ENCODE data around the gene MSL3B.

MSL3B gene

GRCh38 chr2:233838251-233838650 lies 29.9 kb downstream of the MSL3B start:
- Histone ChIP-seq H3K4me3 (ENCODE audit: low read depth in 1 of 2, low read length in 1 of 2) (no peak overlapping the region), H3K36me3 (peaks cover 94% of the 10 kb centered on the region), H3K4me1 (ENCODE audit: control insufficient read depth in 1 of 2, insufficient read depth in 1 of 2, low read depth in 1 of 2, low read length in 1 of 2) (no peaks in the 10 kb centered on the region), H3K27ac (no peak overlapping the region), H3K9me3 (no peaks in the 10 kb centered on the region), H3K27me3 (no peaks in the 10 kb centered on the region)
- TF ChIP-seq CTCF (IDR thresholded peaks at IDR 0.05): no peak

- Histone ChIP-seq H3K4me1 (ENCODE audit: control insufficient read depth in 1 of 2, insufficient read depth in 1 of 2, low read depth in 1 of 2, low read length in 1 of 2) (no peaks in the 10 kb centered on the region), H3K9me3 (no peaks in the 10 kb centered on the region), H3K27ac (no peak overlapping the region), H3K4me3 (ENCODE audit: low read depth in 1 of 2, low read length in 1 of 2) (no peak overlapping the region), H3K36me3 (peaks cover 94% of the 10 kb centered on the region), H3K27me3 (no peaks in the 10 kb centered on the region)
- TF ChIP-seq CTCF (IDR thresholded peaks at IDR 0.05): no peak
These were observed 30.4 kb downstream of the MSL3B start for GRCh38 chr2:233837694-233838229.

- H3K27ac ChIP-seq: no peak overlapping the region
- no peak for TF ChIP-seq CTCF (IDR thresholded peaks at IDR 0.05)
- no peaks in the 10 kb centered on the region for H3K9me3 ChIP-seq
- no peak overlapping the region for H3K4me3 ChIP-seq (ENCODE audit: low read depth in 1 of 2, low read length in 1 of 2)
- H3K36me3 ChIP-seq: peaks cover 87% of the 10 kb centered on the region
- no peaks in the 10 kb centered on the region for H3K4me1 ChIP-seq (ENCODE audit: control insufficient read depth in 1 of 2, insufficient read depth in 1 of 2, low read depth in 1 of 2, low read length in 1 of 2)
- no peaks in the 10 kb centered on the region for H3K27me3 ChIP-seq
These were observed 31.8 kb downstream of the MSL3B start for GRCh38 chr2:233836359-233836758.

GRCh38 chr2:233835230-233836186 lies 32.7 kb downstream of the MSL3B start:
- H3K4me1 ChIP-seq (ENCODE audit: control insufficient read depth in 1 of 2, insufficient read depth in 1 of 2, low read depth in 1 of 2, low read length in 1 of 2): no peaks in the 10 kb centered on the region
- H3K4me3 ChIP-seq (ENCODE audit: low read depth in 1 of 2, low read length in 1 of 2): no peak overlapping the region
- H3K27ac ChIP-seq: no peak overlapping the region
- H3K9me3 ChIP-seq: no peaks in the 10 kb centered on the region
- no peaks in the 10 kb centered on the region for H3K27me3 ChIP-seq
- H3K36me3 ChIP-seq: peaks cover 80% of the 10 kb centered on the region
- no peak for TF ChIP-seq CTCF (IDR thresholded peaks at IDR 0.05)

- TF ChIP-seq CTCF (IDR thresholded peaks at IDR 0.05): no peak
- no peaks in the 10 kb centered on the region for H3K27me3 ChIP-seq
- H3K4me1 ChIP-seq (ENCODE audit: control insufficient read depth in 1 of 2, insufficient read depth in 1 of 2, low read depth in 1 of 2, low read length in 1 of 2): no peaks in the 10 kb centered on the region
- H3K9me3 ChIP-seq: no peaks in the 10 kb centered on the region
- peaks cover 59% of the 10 kb centered on the region for H3K36me3 ChIP-seq
- no peak overlapping the region for H3K27ac ChIP-seq
- H3K4me3 ChIP-seq (ENCODE audit: low read depth in 1 of 2, low read length in 1 of 2): no peak overlapping the region
These were observed 34.8 kb downstream of the MSL3B start for GRCh38 chr2:233833345-233833744.
